LNCAP (cell line): ENCODE measurements around the gene GLI2.

Experiments
- TF ChIP-seq, protein P1 (sequence below): fragments of 450-650 bp; IDR thresholded peaks from 2 replicates; pipeline ENCODE4 v1.5.1; 2017; ENCODE audit warnings: mild to moderate bottlenecking

The GLI2 gene

DNA sequence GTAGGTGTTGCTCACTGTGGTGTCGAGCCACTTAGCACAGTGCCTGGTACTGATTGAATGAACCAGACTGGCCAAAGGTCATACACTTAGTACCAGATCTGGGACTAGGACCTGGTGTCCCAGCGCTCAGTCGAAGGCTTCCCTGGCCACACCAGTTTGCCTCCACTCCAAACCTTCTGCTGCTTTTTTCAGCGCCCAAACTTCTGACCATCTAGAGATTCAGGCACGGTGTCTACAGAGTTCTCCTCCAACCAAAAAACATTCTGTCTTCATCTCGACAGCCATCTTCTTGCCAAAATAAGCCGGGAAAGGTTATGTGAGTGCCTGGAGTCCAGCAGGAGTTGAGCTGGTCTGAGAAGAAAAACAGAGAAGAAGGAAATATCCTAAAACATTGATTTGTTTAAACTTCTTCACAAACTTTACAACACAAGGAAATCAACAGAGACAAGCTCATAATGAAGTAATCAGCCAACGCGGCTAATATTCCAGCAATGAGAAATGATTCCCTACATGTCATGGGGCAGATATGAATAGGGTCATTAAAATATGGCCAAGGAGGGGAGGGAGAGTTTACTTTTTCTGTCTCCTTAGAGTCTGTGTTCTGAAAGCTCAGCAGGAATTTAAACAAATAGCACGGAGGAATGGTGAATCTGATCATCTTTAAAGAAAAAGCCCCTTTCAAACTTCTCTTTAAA lies 2.3 kb upstream of the GLI2 start:
- TF ChIP-seq, protein P1, sequence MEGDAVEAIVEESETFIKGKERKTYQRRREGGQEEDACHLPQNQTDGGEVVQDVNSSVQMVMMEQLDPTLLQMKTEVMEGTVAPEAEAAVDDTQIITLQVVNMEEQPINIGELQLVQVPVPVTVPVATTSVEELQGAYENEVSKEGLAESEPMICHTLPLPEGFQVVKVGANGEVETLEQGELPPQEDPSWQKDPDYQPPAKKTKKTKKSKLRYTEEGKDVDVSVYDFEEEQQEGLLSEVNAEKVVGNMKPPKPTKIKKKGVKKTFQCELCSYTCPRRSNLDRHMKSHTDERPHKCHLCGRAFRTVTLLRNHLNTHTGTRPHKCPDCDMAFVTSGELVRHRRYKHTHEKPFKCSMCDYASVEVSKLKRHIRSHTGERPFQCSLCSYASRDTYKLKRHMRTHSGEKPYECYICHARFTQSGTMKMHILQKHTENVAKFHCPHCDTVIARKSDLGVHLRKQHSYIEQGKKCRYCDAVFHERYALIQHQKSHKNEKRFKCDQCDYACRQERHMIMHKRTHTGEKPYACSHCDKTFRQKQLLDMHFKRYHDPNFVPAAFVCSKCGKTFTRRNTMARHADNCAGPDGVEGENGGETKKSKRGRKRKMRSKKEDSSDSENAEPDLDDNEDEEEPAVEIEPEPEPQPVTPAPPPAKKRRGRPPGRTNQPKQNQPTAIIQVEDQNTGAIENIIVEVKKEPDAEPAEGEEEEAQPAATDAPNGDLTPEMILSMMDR = no peak

DNA sequence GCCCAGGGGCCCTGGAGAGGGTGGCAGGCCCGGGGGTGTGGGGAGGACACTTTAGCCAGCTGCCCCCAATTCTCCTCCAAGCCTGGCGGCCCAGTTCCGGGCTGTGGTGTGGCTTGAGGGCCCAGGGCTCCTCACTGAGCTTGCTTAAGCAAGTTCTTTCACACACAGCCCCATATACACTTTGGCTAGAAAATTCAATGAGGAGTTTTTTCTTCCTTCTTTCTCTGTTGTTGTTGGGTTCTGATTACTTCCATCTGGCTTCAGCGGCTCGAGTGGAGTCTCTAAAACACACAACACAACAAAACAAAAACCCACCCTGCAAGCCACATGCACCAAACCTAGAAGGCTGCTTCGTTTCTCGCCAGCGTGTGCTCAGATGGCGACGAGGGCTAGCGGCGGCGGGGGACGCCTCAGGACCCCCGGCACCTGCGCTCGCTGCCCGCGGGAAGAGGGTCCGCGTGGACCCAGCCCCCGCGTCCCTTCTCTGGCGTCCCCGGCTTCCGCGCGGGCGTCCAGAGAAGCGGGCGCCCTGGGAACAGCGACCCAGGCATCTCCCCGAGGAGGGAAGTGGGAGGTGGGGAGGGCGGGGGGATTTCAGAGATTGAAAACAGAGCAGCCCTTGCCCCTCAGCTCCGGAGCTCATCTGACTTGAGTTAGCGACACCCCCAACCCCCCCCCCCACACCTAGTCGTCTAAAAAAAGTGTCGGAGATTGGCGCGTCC lies 577 bp upstream of the GLI2 start:
- TF ChIP-seq, protein P1 = no peak

DNA sequence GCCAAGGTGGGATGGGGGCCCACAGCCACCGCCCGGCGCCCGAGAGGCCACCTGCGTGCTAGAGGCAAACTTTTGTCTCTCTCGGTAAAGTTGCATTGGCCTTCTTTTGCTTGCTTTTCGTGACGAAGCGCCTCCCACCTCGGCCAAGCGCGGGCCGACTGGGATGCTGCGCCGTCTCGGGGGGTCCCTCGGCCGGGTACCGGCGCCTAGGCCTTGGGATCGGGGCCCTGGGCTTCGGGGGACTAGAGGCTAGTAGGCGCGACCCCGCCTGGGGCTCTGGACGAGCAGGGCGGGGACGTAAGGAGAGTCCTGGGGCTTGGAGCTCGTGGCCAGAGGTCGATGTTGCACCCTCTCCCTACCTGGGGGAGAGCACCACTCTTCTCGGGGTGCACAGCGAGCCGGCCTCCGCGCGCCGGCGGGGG lies 545 bp downstream of the GLI2 start:
- TF ChIP-seq, protein P1 = no peak

DNA sequence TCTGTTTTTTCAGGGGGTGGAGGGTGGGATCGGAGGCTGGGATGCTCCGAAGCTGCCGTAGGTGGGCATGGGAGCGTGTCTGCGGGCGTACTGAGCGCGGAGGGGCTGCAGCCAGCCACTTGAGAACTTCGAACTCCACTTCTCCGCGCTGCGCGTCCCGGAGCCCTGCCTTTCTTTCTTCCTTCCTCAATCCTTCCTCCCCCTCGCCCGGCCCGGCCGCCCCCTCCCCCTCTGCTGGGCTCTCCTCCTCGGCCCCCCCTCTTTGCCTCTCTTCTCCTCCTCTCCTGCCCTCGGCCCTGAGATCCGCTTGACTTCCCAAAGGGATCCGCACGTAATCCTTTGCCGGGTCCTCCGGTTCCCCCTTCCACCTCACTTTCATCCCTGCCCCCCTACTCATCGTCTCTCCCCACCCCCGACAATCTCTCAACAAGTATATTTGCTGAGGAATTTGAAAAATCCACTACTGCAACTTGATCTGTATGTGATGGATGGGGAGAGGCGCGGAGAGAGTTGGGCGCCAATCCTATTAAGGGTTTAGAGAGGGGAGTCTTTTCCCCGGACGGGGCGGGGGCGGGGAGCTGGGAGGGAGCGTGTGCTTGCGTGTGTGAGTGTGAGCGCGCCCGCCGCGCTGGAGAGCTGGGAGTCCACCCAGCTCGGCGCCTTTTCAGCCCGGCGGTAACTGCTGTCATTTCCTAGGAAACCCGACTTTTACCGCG lies 1.1 kb downstream of the GLI2 start:
- TF ChIP-seq, protein P1 = no peak

DNA sequence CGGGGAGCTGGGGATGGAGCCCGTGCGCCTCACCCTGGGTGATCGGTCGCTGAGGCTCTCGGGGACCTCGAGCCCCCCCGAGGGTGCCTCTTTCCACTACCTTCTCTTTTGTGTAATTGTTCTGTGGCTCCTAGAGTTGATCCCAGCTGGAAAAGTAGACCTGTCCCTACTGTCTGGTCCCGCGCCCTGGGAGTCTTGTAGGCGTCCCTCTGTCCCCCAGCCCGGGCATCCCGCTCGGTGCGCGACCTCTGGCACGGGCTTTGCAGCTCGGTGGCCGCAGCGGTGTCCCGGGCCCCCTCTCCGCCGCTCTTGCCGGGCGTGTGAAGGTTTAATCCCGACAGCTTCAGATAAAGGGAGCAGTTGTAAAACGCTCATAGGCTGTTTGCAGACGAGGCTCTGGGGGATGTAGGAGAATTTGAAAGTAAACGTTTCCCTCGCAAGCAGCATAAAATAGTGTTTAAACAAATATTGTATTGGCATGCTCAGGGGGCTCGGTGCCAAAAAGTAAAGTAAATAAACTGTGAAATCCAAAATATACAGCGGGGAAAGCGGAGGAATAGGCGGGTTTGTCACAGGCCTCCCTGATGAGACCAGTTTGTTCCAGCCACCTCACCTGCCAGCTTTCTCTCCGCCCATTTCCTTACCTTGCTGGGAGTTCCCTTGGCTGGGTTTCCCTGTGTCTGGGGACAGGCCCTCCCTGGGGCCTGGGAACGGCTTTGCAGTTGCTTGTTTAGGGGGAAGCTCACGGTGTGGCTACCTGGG lies 1.9 kb downstream of the GLI2 start:
- TF ChIP-seq, protein P1 = no peak

DNA sequence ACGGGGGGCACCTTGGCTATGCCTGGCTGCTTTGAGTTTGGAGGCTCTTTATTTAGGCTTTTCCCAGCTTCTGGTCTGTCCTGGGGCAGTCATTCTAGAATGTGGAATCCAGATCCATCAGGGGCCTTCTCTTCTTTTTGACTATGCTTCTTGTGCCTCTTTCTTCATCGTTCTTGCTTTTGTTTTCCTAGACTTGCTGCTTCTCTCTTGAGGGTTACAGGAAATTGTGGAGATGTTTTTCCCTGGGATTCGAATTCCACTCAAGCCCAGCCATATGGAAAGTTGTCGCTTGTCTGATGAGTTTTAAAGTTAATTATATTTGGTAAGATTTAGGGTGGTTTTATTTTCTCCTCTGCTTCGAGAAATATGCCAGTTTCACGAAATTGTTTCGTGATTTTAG lies 2.4 kb downstream of the GLI2 start:
- TF ChIP-seq, protein P1 = no peak

DNA sequence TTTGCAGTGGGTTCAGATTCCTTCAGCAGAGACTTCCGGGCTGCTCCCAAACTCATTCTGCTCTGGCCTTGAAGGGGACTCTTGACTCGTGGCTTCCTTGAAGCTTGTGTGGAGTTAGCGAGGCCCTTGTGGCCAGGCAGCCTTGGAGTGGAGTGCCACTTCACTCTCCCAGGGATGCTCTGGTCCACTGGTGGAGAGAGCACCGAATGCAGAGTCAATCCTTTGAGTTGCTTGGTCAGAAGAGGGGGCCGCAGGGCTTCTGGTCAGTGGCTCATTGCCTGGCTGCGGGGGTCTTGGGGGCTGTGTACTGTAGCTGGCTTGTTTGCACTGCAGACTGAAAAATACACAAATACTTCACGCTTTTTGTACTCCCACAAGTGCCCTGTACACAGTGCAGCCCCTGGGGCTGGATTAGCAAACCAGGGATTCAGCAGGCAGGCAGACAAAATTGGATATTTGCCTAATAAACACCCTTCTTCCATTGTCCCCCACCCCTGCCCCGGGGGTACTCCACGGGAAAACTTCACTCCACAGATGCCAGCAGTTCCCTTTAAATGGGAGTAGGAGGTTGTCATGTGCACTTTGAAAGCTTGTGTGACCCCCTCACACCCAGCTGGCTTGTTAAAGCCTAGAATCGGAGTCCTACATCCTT lies 3.2 kb downstream of the GLI2 start:
- TF ChIP-seq, protein P1 = no peak
